IMR-90 (cell line): ENCODE results near the gene GPR15LG. TPM values are rescaled to one million over a fixed set of nuclear protein-coding genes. Genes with fewer than 3 reads are reported as not detected.

Experiments used
- ATAC-seq: fragments of 200-7000 bp; cut with Tn5 transposase; 2 replicates; pipeline ENCODE4 v1.9.1; 2020; ENCODE audit warnings: low read depth, mild to moderate bottlenecking, moderate library complexity
- BruUV-seq: library from RNA; stranded (reverse); fragments of 400-500 nt; replicated peaks from 2 replicates; lab custom pipeline; 2021; lab: Mats Ljungman, UMichigan
- CTCF ChIA-PET: fragments of 300-600 bp; formaldehyde crosslinking; extraction: SDS; loops from one replicate; lab custom pipeline; 2021; ENCODE audit warnings: antibody characterized with exemption; lab: Yijun Ruan, JAX
- POLR2A ChIA-PET: fragments of 300-600 bp; sonication (Branson Sonifier 250); formaldehyde crosslinking; loops from one replicate; lab custom pipeline; 2022; ENCODE audit warnings: antibody characterized with exemption; ENCODE audit not compliant: unreplicated experiment; lab: Charles Lee
- DNase-seq: peaks from one replicate; pipeline ENCODE4 v3.0.0; 2013
- H2AFZ ChIP-seq: replicated peaks from 2 replicates; pipeline ENCODE3; 2013; ENCODE audit warnings: low read length, mild to moderate bottlenecking; ENCODE audit not compliant: poor library complexity
- H2AK5ac ChIP-seq: 2 replicates; pipeline ENCODE4 v1.6.1; 2013; ENCODE audit warnings: low read depth, low read length, inconsistent platforms
- H2AK9ac ChIP-seq: replicated peaks from 2 replicates; pipeline ENCODE3; 2013; ENCODE audit warnings: mild to moderate bottlenecking, low read depth, low read length, moderate library complexity; ENCODE audit not compliant: poor library complexity
- H2BK120ac ChIP-seq: 2 replicates; pipeline ENCODE4 v1.6.1; 2013; ENCODE audit warnings: low read depth, low read length, inconsistent platforms
- H2BK15ac ChIP-seq: 3 replicates; pipeline ENCODE4 v1.6.1; 2013; ENCODE audit warnings: low read depth, low read length, inconsistent platforms
- H2BK20ac ChIP-seq: 2 replicates; pipeline ENCODE4 v1.6.1; 2013; ENCODE audit warnings: low read depth, mild to moderate bottlenecking, inconsistent platforms, low read length, moderate library complexity
- H2BK5ac ChIP-seq: 2 replicates; pipeline ENCODE4 v1.6.1; 2013; ENCODE audit warnings: mild to moderate bottlenecking, low read depth, low read length, inconsistent platforms; ENCODE audit not compliant: poor library complexity, severe bottlenecking
- H3K14ac ChIP-seq: replicated peaks from 2 replicates; pipeline ENCODE4 v1.6.1; 2013; ENCODE audit warnings: low read depth, low read length, inconsistent platforms
- H3K18ac ChIP-seq: 2 replicates; pipeline ENCODE4 v1.6.1; 2013; ENCODE audit warnings: low read depth, low read length, control low read depth
- H3K23ac ChIP-seq: 2 replicates; pipeline ENCODE4 v1.6.1; 2013; ENCODE audit warnings: low read depth, low read length, inconsistent platforms
- H3K27ac ChIP-seq: 2 replicates; pipeline ENCODE4 v1.5.1; 2013; ENCODE audit warnings: mild to moderate bottlenecking, control low read depth, low read length; ENCODE audit not compliant: insufficient read depth
- H3K27me3 ChIP-seq: 2 replicates; pipeline ENCODE4 v1.6.1; 2013; ENCODE audit warnings: low read length; ENCODE audit not compliant: control insufficient read depth, insufficient read depth
- H3K36me3 ChIP-seq: 2 replicates; pipeline ENCODE4 v1.6.1; 2013; ENCODE audit warnings: low read length, mixed read lengths; ENCODE audit not compliant: control insufficient read depth, insufficient read depth
- H3K4ac ChIP-seq: 2 replicates; pipeline ENCODE4 v1.6.1; 2013; ENCODE audit warnings: low read depth, low read length, inconsistent platforms
- H3K4me1 ChIP-seq: 2 replicates; pipeline ENCODE4 v1.6.1; 2013; ENCODE audit warnings: low read length, mixed read lengths; ENCODE audit not compliant: control insufficient read depth, insufficient read depth
- H3K4me2 ChIP-seq: 2 replicates; pipeline ENCODE4 v1.6.1; 2013; ENCODE audit warnings: low read depth, mild to moderate bottlenecking, control low read depth, low read length, moderate library complexity
- H3K4me3 ChIP-seq: 2 replicates; pipeline ENCODE4 v1.5.1; 2013; ENCODE audit warnings: low read depth, mild to moderate bottlenecking, control low read depth, low read length, moderate library complexity; ENCODE audit not compliant: insufficient read depth
- H3K56ac ChIP-seq: 2 replicates; pipeline ENCODE4 v1.6.1; 2013; ENCODE audit warnings: low read length, inconsistent platforms; ENCODE audit not compliant: insufficient read depth; ENCODE audit errors: extremely low read depth
- H3K79me1 ChIP-seq, 2 experiments: 2 replicates each; pipeline ENCODE4 v1.6.1; 2013; ENCODE audit warnings: low read length in 2 of 2, inconsistent platforms in 1 of 2, low read depth in 1 of 2
- H3K9ac ChIP-seq: 2 replicates; pipeline ENCODE4 v1.6.1; 2013; ENCODE audit warnings: low read depth, low read length, control low read depth
- H3K9me1 ChIP-seq: 2 replicates; pipeline ENCODE4 v1.6.1; 2013; ENCODE audit warnings: low read length, inconsistent platforms; ENCODE audit not compliant: insufficient read depth
- H3K9me3 ChIP-seq: 2 replicates; pipeline ENCODE4 v1.6.1; 2013; ENCODE audit warnings: low read length; ENCODE audit not compliant: control insufficient read depth, insufficient read depth
- H4K20me1 ChIP-seq: 2 replicates; pipeline ENCODE4 v1.6.1; 2013; ENCODE audit warnings: low read length, inconsistent platforms; ENCODE audit not compliant: insufficient read depth
- H4K5ac ChIP-seq: 2 replicates; pipeline ENCODE4 v1.6.1; 2013; ENCODE audit warnings: mild to moderate bottlenecking, low read depth, low read length, control low read depth
- H4K8ac ChIP-seq, 2 experiments: 2 replicates each; pipeline ENCODE4 v1.6.1; 2013; ENCODE audit warnings: low read depth in 2 of 2, low read length in 2 of 2, control low read depth in 1 of 2, inconsistent platforms in 1 of 2
- H4K91ac ChIP-seq: 2 replicates; pipeline ENCODE4 v1.6.1; 2013; ENCODE audit warnings: low read depth, low read length, inconsistent platforms; ENCODE audit not compliant: insufficient read depth
- BHLHE40 ChIP-seq: fragments of 150-350 bp; IDR thresholded peaks from 2 replicates; pipeline ENCODE4 v1.6.1; 2016; ENCODE audit warnings: mild to moderate bottlenecking, low read depth, low read length
- CHD1 ChIP-seq: IDR thresholded peaks from 2 replicates; pipeline ENCODE4 v1.6.1; 2012; ENCODE audit warnings: low read depth, low read length, improper control_type of control experiment
- FOS ChIP-seq: fragments of 150-350 bp; IDR thresholded peaks from 2 replicates; pipeline ENCODE4 v1.6.1; 2016; ENCODE audit warnings: low read depth, low read length
- MAFK ChIP-seq: IDR thresholded peaks from 2 replicates; pipeline ENCODE4 v1.6.1; 2012; ENCODE audit warnings: low read depth, low read length, improper control_type of control experiment
- MAZ ChIP-seq: IDR thresholded peaks from 2 replicates; pipeline ENCODE4 v1.6.1; 2012; ENCODE audit warnings: low read depth, mild to moderate bottlenecking, low read length, improper control_type of control experiment, moderate library complexity, borderline replicate concordance
- RAD21 ChIP-seq: IDR thresholded peaks from 2 replicates; pipeline ENCODE4 v1.6.1; 2012; ENCODE audit warnings: low read length, improper control_type of control experiment
- RCOR1 ChIP-seq: IDR thresholded peaks from 2 replicates; pipeline ENCODE4 v1.6.1; 2012; ENCODE audit warnings: mild to moderate bottlenecking, low read length, improper control_type of control experiment; ENCODE audit not compliant: insufficient replicate concordance
- RFX5 ChIP-seq: IDR thresholded peaks from 2 replicates; pipeline ENCODE4 v1.8.0; 2012; ENCODE audit warnings: low read depth, mild to moderate bottlenecking, low read length, moderate library complexity
- WGBS, 2 experiments: methylation state at CpG; one replicate each; pipeline versions ENCODE4 v1.1.5 to v1.1.7; 2013; ENCODE audit warnings: missing lambda C conversion rate in 2 of 2; ENCODE audit not compliant: insufficient read length in 1 of 2; ENCODE audit errors: extremely low coverage in 2 of 2; 5-methylcytosine and 5-hydroxymethylcytosine counted together
- dilution Hi-C: fragments of 300-500 bp; cut with HindIII; formaldehyde crosslinking; loops from one replicate; pipeline ENCODE4 v1.14.3; 2018; ENCODE audit warnings: low sequenced_read_pairs; ENCODE audit not compliant: unreplicated experiment
- in situ Hi-C: fragments of 300-500 bp; cut with MboI; formaldehyde crosslinking; loops from 3 replicates; pipeline ENCODE4 v1.14.3; 2019; ENCODE audit warnings: low sequenced_read_pairs, inconsistent platforms, mixed read lengths
- intact Hi-C: fragments of 100-400 bp; cut with micrococcal nuclease; formaldehyde crosslinking; loops from 2 replicates; pipeline ENCODE4 v1.10.0; 2022
- polyA plus RNA-seq, 3 experiments: library from polyadenylated mRNA; depleted of rRNA; stranded (reverse); fragments of >200 nt; gene quantifications; 2 replicates each; pipeline ENCODE4 v1.2.3, GENCODE V29; 2012; ENCODE audit warnings: low replicate concordance in 1 of 3
- total RNA-seq: library from RNA; depleted of rRNA; stranded (reverse); fragments of >200 nt; gene quantifications from 2 replicates; pipeline ENCODE4 v1.2.3, GENCODE V29; 2012
- TF ChIP-seq, protein P1 (sequence below): fragments of 150-350 bp; IDR thresholded peaks from 2 replicates; pipeline ENCODE4 v1.6.1; 2017; ENCODE audit warnings: mild to moderate bottlenecking, antibody characterized with exemption, low read length, low read depth

The GPR15LG gene
- total and polyA plus RNA-seq, 2 of the 4 experiments (the other 2 are of a cell fraction): not detected

DNA sequence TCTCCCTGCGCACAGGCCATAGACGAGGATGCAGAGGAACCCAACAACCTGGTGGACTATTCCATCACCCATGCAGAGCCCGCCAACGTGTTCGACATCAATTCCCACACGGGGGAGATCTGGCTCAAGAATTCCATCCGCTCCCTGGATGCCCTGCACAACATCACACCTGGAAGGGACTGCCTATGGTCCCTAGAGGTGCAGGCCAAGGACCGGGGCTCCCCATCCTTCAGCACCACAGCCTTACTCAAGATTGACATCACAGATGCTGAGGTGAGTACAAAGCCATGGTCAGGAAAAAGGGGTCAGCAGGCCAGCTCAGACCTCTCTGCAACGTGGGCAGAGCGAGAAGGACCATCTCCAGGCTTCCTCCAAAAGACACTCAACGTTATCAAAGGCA lies 39.5 kb downstream of the GPR15LG start:
- in situ Hi-C loops (no loop called here), intact Hi-C loops (no loop called here), dilution Hi-C loops (no loop called here)
- Histone ChIP-seq H3K79me1 (no peaks in the 10 kb centered on the region), H2BK20ac (no peak overlapping the region), H2BK15ac (no peak overlapping the region), H3K56ac (no peak overlapping the region), H3K18ac (no peak overlapping the region), H4K5ac (no peak overlapping the region), H4K91ac (no peak overlapping the region), H3K4me2 (no peak overlapping the region), H2BK5ac (no peak overlapping the region), H3K23ac (no peak overlapping the region), H2AK5ac (no peak overlapping the region), H3K4me1 (no peaks in the 10 kb centered on the region), H3K4ac (no peak overlapping the region), H3K14ac (no peak overlapping the region), H3K27me3 (no peaks in the 10 kb centered on the region; the same call in 1 of the 2 replicates), H4K20me1 (no peaks in the 10 kb centered on the region), H4K8ac (no peak overlapping the region), H3K4me3 (no peak overlapping the region), H2BK120ac (no peak overlapping the region), H3K9ac (no peak overlapping the region), H3K9me3 (no peaks in the 10 kb centered on the region), H2AK9ac (no peak overlapping the region), H3K27ac (no peak overlapping the region), H3K9me1 (no peaks in the 10 kb centered on the region), H2AFZ (no peak overlapping the region), H3K36me3 (no peaks in the 10 kb centered on the region)
- ChIA-PET POLR2A (no interaction called here), CTCF (no interaction called here)
- ATAC-seq (no peak), DNase-seq (no peak)
- TF ChIP-seq FOS: no peak
- no peak for TF ChIP-seq MAZ
- TF ChIP-seq, protein P1, sequence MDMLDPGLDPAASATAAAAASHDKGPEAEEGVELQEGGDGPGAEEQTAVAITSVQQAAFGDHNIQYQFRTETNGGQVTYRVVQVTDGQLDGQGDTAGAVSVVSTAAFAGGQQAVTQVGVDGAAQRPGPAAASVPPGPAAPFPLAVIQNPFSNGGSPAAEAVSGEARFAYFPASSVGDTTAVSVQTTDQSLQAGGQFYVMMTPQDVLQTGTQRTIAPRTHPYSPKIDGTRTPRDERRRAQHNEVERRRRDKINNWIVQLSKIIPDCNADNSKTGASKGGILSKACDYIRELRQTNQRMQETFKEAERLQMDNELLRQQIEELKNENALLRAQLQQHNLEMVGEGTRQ: no peak
- no peak for TF ChIP-seq CHD1
- no peak for TF ChIP-seq BHLHE40
- TF ChIP-seq RFX5: no peak
- TF ChIP-seq RAD21: no peak
- no peak for TF ChIP-seq RCOR1
- TF ChIP-seq MAFK: no peak
- no CpG with 5 or more reads among the region's 11 CpGs for WGBS, 2 experiments
- BruUV-seq: no TSS peak
